ENCODE results near the gene SLC35G3.

GRCh38 chr17:35191001-35191695 is 3.0 kb downstream of the SLC35G3 start:
- TF ChIP-seq, protein P1, sequence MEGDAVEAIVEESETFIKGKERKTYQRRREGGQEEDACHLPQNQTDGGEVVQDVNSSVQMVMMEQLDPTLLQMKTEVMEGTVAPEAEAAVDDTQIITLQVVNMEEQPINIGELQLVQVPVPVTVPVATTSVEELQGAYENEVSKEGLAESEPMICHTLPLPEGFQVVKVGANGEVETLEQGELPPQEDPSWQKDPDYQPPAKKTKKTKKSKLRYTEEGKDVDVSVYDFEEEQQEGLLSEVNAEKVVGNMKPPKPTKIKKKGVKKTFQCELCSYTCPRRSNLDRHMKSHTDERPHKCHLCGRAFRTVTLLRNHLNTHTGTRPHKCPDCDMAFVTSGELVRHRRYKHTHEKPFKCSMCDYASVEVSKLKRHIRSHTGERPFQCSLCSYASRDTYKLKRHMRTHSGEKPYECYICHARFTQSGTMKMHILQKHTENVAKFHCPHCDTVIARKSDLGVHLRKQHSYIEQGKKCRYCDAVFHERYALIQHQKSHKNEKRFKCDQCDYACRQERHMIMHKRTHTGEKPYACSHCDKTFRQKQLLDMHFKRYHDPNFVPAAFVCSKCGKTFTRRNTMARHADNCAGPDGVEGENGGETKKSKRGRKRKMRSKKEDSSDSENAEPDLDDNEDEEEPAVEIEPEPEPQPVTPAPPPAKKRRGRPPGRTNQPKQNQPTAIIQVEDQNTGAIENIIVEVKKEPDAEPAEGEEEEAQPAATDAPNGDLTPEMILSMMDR (IDR thresholded peaks at IDR 0.05 in 4 of 5, conservative IDR thresholded peaks at IDR 0.05 in 1 of 5), result no peak
- no peak for TF ChIP-seq POLR2A (IDR thresholded peaks at IDR 0.05)
